Fibroblast of lung (primary cell): ENCODE results near the gene CDS2.

Experiments
- EZH2 ChIP-seq: IDR thresholded peaks from 2 replicates; pipeline ENCODE4 v1.5.1; 2012; ENCODE audit warnings: low read length, control low read depth, mild to moderate bottlenecking; ENCODE audit errors: missing control alignments
- TF ChIP-seq, protein P1 (sequence below), 2 donors: IDR thresholded peaks in 1 of 2; conservative IDR thresholded peaks in 1 of 2; 1 replicate in 1 of 2; 2 replicates in 1 of 2; pipeline ENCODE4 v1.5.1; 2011 to 2012; ENCODE audit warnings: low read length in 2 of 2, control low read depth in 1 of 2, inconsistent platforms in 1 of 2, low read depth in 1 of 2, mild to moderate bottlenecking in 1 of 2

DNA sequence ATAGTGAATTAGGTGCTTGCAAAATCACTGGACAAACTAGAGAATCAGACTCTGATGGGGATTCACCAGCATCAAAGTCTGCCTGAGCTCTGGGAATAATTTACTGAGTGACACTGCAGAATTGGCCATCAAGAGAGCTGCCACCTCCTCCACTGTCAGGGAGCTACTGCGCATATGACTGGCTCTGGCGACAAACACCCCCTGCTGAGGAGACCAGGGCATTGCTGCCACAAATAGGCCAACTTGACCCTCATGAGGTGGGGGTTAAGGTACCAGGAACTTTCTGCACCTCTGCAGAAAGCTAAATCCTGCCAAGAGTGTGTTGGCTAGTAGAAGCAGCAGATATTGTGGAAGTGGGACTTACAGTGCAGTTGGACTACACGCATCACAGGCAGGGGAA, 88.0 kb downstream of the CDS2 start:
- TF ChIP-seq, protein P1, sequence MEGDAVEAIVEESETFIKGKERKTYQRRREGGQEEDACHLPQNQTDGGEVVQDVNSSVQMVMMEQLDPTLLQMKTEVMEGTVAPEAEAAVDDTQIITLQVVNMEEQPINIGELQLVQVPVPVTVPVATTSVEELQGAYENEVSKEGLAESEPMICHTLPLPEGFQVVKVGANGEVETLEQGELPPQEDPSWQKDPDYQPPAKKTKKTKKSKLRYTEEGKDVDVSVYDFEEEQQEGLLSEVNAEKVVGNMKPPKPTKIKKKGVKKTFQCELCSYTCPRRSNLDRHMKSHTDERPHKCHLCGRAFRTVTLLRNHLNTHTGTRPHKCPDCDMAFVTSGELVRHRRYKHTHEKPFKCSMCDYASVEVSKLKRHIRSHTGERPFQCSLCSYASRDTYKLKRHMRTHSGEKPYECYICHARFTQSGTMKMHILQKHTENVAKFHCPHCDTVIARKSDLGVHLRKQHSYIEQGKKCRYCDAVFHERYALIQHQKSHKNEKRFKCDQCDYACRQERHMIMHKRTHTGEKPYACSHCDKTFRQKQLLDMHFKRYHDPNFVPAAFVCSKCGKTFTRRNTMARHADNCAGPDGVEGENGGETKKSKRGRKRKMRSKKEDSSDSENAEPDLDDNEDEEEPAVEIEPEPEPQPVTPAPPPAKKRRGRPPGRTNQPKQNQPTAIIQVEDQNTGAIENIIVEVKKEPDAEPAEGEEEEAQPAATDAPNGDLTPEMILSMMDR (conservative IDR thresholded peaks at IDR 0.05 in 1 of 2, IDR thresholded peaks at IDR 0.05 in 1 of 2; ENCODE audit: low read depth in 1 of 2, low read length in 2 of 2) = no peak
- TF ChIP-seq EZH2 = no peak
